KBM-7 (cell line): ENCODE measurements around the gene ZNF747.
A peak's percentile ranks its signal among the peaks of the same experiment; 100 is the strongest.
"Not testable (repeated sequence)": the region's sequence is repeated elsewhere in the genome, so short reads cannot be mapped to it uniquely, and the experiment has no call there.

Source experiments
- DNase-seq: peaks from one replicate; pipeline ENCODE4 v3.0.0-alpha.2; 2015
- in situ Hi-C: fragments of 300-500 bp; cut with MboI; formaldehyde crosslinking; loops from 2 replicates; pipeline ENCODE4 v1.14.3; 2020; ENCODE audit warnings: low sequenced_read_pairs, low pct_unique_long_range_greater_than_20kb, mixed read lengths

Gene ZNF747

GRCh38 chr16:30522702-30523463 lies 11.8 kb downstream of the ZNF747 start:
- in situ Hi-C loops, result not testable (repeated sequence)

GRCh38 chr16:30521873-30522641 lies 12.6 kb downstream of the ZNF747 start:
- in situ Hi-C loops, result no loop called here
- no peak for DNase-seq

More at GRCh38 chr16:30522702-30523463, 11.8 kb downstream of the ZNF747 start:
- DNase-seq, result not testable (repeated sequence)

DNA sequence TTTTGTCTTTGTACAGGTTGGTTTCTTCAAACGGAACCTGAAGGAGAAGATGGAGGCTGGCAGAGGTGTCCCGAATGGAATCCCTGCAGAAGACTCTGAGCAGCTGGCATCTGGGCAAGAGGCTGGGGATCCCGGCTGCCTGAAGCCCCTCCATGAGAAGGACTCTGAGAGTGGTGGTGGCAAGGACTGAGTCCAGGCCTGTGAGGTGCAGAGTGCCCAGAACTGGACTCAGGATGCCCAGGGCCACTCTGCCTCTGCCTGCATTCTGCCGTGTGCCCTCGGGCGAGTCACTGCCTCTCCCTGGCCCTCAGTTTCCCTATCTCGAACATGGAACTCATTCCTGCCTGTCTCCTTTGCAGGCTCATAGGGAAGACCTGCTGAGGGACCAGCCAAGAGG lies 13.2 kb downstream of the ZNF747 start:
- DNase-seq, result no peak
- in situ Hi-C loops, result no loop called here

DNA sequence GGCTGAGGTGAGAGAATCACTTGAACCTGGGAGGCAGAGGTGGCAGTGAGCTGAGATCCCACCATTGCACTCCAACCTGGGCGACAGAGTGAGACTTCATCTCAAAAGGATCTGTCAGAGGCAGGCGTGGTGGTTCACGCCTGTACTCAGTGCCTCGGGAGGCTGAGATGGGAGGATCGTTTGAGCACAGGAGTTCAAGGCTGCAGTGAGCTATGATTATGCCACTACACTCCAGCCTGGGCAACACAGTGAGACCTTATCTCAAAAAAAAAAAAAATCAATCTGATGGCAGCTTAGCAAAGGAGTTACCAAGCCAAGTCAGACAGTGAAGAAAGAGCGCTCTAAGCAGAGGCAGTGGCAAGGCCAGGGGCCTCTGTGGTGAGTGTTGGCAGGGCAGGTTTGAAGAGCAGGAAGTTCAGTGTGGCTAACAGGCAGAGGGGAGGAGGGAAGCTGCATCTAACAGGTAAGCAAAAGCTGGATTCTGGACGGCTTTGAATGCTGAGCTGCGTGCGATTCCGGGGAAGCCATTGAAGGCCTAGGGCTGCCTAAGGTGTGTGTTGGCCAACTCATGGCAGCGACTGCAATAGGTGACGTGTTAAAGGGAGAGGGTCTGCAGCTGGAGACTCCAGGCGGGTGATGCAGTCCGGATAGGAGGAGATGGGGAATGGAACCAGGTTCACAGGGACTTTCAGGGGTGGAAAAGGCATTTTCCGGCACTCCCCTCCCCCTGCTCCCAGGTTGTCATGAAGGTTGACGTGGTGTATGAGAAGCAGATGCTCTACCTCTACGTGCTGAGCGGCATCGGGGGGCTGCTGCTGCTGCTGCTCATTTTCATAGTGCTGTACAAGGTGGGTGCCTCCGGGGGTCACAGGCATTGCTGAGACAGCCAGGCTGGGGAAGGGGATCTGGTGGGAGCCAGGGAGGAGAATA lies 15.3 kb downstream of the ZNF747 start:
- no peak for DNase-seq
- in situ Hi-C loops, result no loop called here

GRCh38 chr16:30518552-30518951 lies 16.1 kb downstream of the ZNF747 start:
- in situ Hi-C loops, result no loop called here
- no peak for DNase-seq

- in situ Hi-C loops, result no loop called here
- DNase-seq, result no peak
Measured at GRCh38 chr16:30515275-30515674, 19.4 kb downstream of the ZNF747 start.

DNA sequence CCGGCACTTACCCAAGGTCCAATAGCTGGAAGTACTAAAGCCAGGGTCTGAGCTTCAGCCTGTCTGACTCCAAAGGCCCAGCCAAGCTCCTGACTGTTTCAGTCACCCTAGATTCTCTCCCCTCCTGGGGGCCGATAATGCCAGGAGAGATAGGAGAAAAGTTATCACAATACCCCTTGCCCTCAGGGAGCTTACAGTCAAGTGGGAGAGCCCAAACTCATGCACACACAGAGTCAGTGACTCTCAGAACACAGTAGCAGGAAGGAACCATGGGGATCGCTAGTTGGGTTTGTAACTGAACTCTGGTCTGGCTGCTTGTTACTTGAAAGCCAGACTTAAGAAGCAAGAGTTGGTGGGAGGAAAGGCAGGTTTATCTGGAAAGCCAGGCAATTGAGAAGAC lies 23.1 kb downstream of the ZNF747 start:
- in situ Hi-C loops, result no loop called here
- DNase-seq, result no peak

GRCh38 chr16:30510376-30510938 lies 24.2 kb downstream of the ZNF747 start:
- in situ Hi-C loops, result no loop called here
- DNase-seq, result no peak

DNA sequence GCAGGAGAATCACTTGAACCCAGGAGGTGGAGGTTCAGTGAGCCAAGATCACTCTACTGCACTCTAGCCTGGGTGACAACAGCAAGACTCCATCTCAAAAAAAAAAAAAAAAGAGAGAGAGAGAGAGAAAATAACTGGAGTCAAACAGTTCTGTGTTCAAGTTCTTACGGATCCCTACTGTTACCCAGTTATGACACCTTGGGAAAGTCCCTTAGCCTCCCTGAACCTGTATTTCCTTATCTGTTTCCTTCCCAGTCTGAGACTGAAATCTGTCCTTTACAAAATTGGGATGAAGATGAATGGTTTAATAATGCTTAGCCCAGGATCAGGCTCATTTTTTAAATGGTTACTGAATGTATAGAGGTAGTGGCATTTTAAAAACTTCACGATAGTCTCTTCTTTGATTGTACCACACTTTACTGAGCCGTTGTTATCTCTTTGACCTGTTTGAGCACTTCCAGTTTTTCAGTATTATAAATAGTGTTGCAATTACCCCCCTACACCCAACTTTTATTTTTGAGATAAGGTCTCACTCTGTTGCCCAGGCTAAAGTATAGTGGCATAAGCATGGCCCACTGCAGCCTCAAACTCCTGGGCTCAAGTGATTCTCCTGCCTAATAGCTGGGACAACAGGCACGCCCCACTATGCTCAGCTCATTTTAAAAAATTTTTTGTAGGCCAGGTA lies 25.4 kb downstream of the ZNF747 start:
- in situ Hi-C loops, result no loop called here
- DNase-seq, result no peak

DNA sequence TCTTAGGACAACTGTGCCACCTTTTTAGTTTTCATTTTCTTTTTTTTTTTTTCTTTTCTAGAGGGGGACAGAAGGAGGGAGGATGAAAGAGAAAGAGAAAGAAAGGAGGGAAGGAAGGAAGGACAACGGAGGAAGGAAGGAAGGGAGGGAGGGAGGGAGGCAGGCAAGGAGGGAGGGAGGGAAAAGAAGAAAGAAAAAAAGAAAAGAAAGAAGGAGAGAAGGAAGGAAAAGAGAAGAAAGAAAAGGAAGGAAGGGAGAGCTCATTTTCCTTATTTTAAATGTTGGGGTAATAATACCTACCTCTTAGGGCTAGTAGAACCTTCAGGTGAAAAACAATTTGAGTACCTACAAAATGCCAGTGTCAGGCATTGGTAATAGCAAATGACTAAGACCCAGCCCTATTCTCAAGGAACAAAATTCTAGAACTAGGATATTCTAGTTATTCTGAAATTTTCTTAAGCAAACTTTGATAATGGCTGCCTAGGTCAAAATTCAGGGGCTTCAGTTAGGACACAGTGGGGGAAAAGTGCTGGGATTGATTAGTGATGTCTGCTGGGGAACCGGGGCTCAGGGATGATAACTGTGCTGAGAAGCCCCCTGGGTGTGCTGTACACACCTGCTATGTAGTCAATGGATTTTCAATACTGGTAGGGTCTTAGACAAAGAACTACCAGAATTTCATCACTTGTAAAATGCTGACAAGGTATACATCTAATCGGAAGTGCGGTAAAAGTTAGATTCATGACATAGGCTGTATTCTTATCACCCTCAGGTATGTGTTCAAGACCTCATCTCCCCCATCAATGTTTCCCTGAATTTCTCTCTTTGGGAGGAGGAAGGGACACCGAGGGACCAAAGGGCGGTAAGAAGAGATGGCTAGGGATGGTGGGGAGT lies 31.0 kb downstream of the ZNF747 start:
- in situ Hi-C loops, result no loop called here
- DNase-seq, result no peak

GRCh38 chr16:30499284-30499683 lies 35.4 kb downstream of the ZNF747 start:
- in situ Hi-C loops, result no loop called here
- no peak for DNase-seq

DNA sequence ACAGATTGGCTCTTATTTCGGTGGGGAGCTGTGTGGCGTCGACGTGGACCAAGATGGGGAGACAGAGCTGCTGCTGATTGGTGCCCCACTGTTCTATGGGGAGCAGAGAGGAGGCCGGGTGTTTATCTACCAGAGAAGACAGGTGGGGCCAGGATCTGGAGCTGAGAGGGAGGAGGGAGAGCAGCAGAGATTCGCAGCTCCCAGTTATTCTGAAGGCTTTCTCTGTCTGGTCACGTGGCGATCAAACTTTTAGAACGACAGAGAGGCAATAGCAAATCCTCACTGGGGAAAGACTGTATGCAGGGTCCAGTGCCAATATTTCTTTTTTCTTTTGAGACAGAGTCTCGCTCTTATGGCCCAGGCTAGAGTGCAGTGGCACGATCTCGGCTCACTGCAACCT lies 39.9 kb downstream of the ZNF747 start:
- in situ Hi-C loops, result no loop called here

DNA sequence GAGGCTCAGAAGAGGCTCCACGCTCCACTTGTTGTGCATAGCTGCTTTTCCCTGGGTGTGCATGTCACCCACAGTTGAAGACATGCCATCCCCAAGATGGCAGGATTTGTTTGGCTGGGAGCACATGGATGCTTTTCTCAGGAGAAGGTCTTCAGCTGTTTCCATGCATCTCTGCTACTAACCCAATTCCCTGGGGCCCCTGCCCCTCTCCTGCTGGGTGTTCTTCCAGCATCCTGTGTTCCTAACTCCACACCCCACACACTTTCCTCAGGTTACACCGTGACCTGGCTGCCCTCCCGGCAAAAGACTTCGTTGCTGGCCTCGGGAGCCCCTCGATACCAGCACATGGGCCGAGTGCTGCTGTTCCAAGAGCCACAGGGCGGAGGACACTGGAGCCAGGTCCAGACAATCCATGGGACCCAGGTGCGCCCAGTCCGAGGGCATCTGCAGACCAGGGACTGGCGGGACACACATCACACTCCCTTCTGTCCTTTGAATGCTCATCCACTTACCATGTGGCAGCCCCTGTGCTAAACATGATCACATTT lies 40.6 kb downstream of the ZNF747 start:
- DNase-seq, result no peak
- in situ Hi-C loops, result no loop called here

More for the DNA sequence above, 39.9 kb downstream of the ZNF747 start:
- no peak for DNase-seq

- peak; percentile 85 for DNase-seq
Measured at GRCh38 chr16:30491744-30492308, 42.8 kb downstream of the ZNF747 start.

DNA sequence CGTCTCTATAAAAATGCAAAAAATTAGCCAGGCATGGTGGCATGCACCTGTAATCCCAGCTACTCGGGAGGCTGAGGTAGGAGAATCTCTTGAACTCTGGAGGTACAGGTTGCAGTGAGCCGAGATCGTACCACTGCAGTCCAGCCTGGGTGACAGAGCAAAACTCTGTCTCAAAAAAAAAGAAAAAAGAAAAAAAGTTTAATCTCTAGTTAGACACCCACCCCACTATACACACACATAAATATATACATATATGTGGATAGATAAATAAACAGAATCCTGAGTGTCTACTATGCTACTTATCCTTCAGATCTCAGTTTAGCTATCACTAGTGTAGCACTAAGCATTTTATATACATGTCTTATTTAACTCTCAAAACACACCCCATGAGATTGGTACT lies 43.4 kb downstream of the ZNF747 start:
- in situ Hi-C loops, result no loop called here
- no peak for DNase-seq

More at GRCh38 chr16:30491744-30492308, 42.8 kb downstream of the ZNF747 start:
- in situ Hi-C loops, result no loop called here

GRCh38 chr16:30490210-30490609 lies 44.4 kb downstream of the ZNF747 start:
- DNase-seq, result peak; percentile 40
- in situ Hi-C loops, result no loop called here
